Measurements from ENCODE around the gene CD34.

Gene CD34

DNA sequence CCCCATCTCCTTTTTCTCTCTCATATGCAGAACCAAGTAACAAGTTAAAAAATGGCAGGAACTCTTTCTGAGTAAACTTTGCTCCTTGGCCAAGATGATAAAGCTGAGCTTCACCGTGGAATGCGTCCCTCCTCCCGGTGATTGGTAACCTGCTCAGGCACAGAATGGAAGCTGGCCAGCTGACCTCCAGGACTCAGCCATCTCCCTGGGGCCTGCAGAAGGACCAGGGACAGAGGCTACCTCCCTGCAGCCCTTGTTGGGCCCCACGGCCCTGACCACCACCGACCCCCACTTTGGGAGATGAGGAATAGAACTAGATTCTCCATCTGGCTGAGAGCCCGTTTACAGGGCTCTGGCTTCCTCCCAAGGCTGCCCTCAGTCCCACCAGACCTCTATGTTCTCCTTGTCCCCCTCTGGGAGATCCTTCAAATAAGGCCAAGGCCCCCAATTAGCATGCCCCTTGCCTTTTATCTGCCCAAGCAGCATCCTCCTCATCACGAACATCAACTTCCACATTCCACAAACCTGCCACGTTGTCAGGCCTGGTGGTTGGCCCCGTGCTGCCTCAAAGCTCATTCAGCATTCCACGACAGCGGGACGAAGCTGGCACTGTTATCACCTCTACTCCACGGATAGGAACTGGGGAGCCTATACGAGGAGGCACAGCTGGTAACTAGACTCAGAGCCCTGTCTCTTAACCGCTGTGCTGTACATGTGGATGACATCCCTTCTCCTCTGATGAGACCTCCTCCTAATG lies 74.2 kb downstream of the CD34 start:
- DNase-seq (ENCODE audit: insufficient read length) (no peak), FAIRE-seq (no peak)
- TF ChIP-seq POLR2A (IDR thresholded peaks at IDR 0.05; ENCODE audit: low read depth, low read length) (no peak), POLR2AphosphoS5 (IDR thresholded peaks at IDR 0.05; ENCODE audit: low read depth, low read length) (no peak), TAF1 (IDR thresholded peaks at IDR 0.05; ENCODE audit: borderline replicate concordance, low read depth, low read length) (no peak)

DNA sequence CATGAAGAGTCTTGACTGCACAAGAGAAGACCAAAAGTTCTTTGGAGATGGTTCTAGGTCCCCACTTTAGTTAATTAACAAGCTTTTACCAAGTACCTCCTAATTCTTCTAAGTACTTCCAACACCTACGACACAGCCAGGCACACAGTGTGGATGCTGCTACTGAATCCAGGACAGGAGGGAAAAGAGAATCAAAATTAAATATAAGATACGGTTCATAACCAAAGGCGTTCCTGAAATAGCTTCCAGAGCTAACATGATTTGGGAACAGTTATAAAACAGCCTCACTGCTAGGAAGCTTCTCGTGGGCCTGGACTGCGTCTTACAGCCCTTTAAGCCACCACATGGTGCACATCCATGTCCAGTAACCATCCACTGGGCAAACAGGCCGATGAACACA lies 75.0 kb downstream of the CD34 start:
- TF ChIP-seq POLR2AphosphoS5 (IDR thresholded peaks at IDR 0.05; ENCODE audit: low read depth, low read length) = no peak
- no peak for TF ChIP-seq TAF1 (IDR thresholded peaks at IDR 0.05; ENCODE audit: borderline replicate concordance, low read depth, low read length)
- no peak for TF ChIP-seq POLR2A (IDR thresholded peaks at IDR 0.05; ENCODE audit: low read depth, low read length)
- no peak for DNase-seq (ENCODE audit: insufficient read length)
- no peak for FAIRE-seq

GRCh38 chr1:207833956-207834660 lies 76.8 kb downstream of the CD34 start:
- no peak for DNase-seq (ENCODE audit: insufficient read length)
- TF ChIP-seq TAF1 (IDR thresholded peaks at IDR 0.05; ENCODE audit: borderline replicate concordance, low read depth, low read length) = no peak
- no peak for TF ChIP-seq POLR2AphosphoS5 (IDR thresholded peaks at IDR 0.05; ENCODE audit: low read depth, low read length)
- TF ChIP-seq POLR2A (IDR thresholded peaks at IDR 0.05; ENCODE audit: low read depth, low read length) = no peak
- no peak for FAIRE-seq

DNA sequence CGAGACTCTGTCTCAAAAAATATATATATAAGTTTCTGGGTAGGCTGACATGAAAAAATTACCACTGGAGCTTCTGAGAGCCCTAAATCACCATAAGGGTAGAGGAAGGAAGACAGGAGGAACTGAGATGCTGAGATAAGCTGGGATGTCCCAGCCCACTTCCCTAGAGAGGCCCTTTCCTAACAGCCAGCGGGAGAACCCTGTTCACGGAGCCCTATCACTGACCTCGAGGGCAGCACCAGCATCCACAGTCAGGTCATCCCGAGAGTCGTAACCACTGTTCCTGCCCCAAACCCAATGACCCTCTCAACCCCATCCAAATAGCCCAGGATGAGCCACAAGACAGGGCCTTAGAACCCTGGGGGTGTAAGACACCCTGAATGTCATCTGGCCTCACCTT lies 77.5 kb downstream of the CD34 start:
- no peak for TF ChIP-seq TAF1 (IDR thresholded peaks at IDR 0.05; ENCODE audit: borderline replicate concordance, low read depth, low read length)
- no peak for TF ChIP-seq POLR2AphosphoS5 (IDR thresholded peaks at IDR 0.05; ENCODE audit: low read depth, low read length)
- TF ChIP-seq POLR2A (IDR thresholded peaks at IDR 0.05; ENCODE audit: low read depth, low read length) = no peak
- no peak for FAIRE-seq

GRCh38 chr1:207832796-207833195 lies 78.1 kb downstream of the CD34 start:
- no peak for FAIRE-seq
- TF ChIP-seq POLR2AphosphoS5 (IDR thresholded peaks at IDR 0.05; ENCODE audit: low read depth, low read length) = no peak
- TF ChIP-seq POLR2A (IDR thresholded peaks at IDR 0.05; ENCODE audit: low read depth, low read length) = no peak
- TF ChIP-seq TAF1 (IDR thresholded peaks at IDR 0.05; ENCODE audit: borderline replicate concordance, low read depth, low read length) = no peak

More for the DNA sequence above, 77.5 kb downstream of the CD34 start:
- DNase-seq (ENCODE audit: insufficient read length) = no peak

GRCh38 chr1:207831517-207832327 lies 79.2 kb downstream of the CD34 start:
- FAIRE-seq (peak; percentile 96), DNase-seq (ENCODE audit: insufficient read length) (no peak)
- TF ChIP-seq POLR2A (IDR thresholded peaks at IDR 0.05; ENCODE audit: low read depth, low read length) (peak; percentile 32; the same call in 1 of the 2 replicates), TAF1 (IDR thresholded peaks at IDR 0.05; ENCODE audit: borderline replicate concordance, low read depth, low read length) (no peak; the same call in 1 of the 2 replicates), POLR2AphosphoS5 (IDR thresholded peaks at IDR 0.05; ENCODE audit: low read depth, low read length) (0 out of 2 replicates have a peak, but pooled peaks have one; percentile 39)

More at GRCh38 chr1:207832796-207833195, 78.1 kb downstream of the CD34 start:
- DNase-seq (ENCODE audit: insufficient read length) = no peak
